GM04504 (cell line): ENCODE results near the gene GLRX5.

Experiments
- DNase-seq: peaks from one replicate; pipeline ENCODE4 v3.0.0-alpha.2; 2012; ENCODE audit warnings: low read depth

The GLRX5 gene

DNA sequence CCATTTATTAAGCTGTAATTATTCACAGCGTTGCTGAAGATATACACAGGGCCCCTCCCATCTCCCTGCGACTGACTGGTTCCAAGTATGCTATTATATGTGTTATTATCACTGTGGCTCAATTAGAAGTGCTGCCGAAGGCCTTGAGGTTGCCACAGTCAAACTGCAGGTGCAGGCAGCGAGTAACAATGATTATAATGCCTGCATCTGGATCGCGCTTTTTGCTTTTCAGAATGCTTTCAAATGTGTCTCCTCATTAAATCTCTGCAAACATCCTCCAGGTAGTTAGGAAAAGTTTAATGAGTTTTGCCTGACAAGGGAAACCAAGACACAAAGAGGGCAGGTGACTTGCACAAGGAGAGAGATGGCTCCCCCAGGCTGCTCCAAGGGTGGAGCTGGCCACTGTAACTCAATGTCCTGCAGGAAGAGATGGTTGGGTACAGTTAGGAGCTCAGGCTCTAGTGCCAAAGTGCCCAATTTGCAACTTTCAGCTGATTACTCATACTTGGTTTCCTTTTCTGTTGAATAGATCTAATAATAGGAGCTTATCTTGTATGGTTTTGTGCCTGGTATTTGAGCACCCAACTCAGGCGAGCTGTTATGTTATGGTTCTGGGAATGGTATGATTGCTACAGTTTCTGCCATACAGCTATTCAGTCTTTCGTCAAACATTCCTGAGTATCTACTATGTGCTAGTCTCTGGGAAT lies 16.7 kb upstream of the GLRX5 start:
- DNase-seq: no peak

DNA sequence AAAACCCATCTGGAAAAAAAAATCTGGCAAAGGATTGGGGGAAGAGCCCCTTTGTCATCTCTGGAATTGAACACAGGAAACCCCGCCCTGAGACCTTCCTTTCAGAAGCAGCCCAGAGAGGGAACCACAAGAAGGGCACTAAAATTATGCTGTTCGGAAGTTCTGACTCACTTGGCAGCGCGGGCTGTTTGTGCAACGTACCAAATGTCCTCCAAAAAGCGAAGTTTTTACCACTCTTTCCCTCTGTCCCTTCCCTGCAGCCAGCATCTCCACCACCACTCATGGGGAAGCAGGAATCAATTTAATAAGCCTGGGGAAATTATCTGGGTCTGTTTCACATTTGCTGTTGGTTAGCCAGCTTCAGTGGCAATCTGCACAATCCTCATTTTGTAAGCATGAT lies 15.2 kb upstream of the GLRX5 start:
- peak; percentile 80 for DNase-seq

DNA sequence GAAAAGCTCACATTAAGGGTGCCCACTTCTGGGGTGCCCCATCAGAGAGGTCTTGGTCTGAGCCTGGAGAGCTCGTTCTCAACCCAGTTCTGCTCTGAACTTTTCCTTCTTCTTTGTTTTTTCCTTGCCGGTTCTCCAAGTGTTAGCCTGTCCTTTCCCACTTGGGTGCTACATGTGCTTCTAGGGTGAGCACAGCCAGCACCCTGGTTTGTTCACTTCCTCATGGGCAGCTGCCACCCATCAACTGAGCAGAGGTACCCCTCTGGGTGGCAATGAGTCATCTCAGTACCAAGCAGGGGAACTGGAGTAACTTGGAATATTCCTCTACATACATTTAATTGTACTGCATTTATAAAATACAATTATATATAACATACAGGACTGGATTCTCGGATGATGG lies 14.5 kb upstream of the GLRX5 start:
- no peak for DNase-seq

DNA sequence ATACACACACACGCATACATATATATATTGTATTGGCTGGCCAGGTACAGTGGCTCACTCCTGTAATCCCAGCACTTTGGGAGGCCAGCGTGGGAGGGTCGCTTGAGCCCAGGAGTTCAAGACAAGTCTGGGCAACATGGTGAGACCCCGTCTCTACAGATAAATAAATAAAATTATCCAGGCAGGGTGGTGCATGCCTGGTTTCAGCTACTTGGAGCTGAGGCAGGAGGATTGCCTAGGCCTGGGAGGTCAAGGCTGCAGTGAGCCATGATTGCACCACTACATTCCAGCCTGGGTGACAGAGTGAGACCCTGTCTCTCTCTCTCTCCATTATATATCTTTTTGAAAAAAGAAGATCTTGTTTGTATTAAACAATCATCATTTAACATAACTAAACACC lies 13.8 kb upstream of the GLRX5 start:
- no peak for DNase-seq

DNA sequence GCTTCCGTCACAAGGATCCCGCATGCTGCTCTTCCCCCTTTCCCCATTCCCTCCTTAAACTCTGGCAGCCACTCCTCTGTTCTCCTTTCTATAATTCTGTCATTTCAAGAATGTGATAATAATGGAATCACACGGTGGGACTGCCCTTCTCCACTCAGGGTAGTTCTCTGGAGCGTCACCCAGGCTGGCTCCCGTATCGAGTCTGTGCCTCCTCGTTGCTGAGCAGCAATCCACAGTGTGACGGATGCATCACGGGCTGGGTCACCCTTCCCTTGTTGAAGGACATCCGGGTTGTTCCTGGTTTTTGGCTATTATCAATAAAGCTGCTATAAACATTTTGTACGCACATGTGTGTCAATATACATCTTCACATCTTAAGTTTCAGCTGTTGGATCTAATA lies 12.7 kb upstream of the GLRX5 start:
- DNase-seq: no peak

GRCh38 chr14:95522556-95522955 lies 12.3 kb upstream of the GLRX5 start:
- DNase-seq: no peak

- no peak for DNase-seq
Observed at GRCh38 chr14:95523051-95523814, 11.6 kb upstream of the GLRX5 start.

GRCh38 chr14:95523815-95524448 lies 10.9 kb upstream of the GLRX5 start:
- no peak for DNase-seq

GRCh38 chr14:95524706-95525512 lies 9.9 kb upstream of the GLRX5 start:
- DNase-seq: no peak

- DNase-seq: no peak
Observed at GRCh38 chr14:95525999-95526398, 8.9 kb upstream of the GLRX5 start.

DNA sequence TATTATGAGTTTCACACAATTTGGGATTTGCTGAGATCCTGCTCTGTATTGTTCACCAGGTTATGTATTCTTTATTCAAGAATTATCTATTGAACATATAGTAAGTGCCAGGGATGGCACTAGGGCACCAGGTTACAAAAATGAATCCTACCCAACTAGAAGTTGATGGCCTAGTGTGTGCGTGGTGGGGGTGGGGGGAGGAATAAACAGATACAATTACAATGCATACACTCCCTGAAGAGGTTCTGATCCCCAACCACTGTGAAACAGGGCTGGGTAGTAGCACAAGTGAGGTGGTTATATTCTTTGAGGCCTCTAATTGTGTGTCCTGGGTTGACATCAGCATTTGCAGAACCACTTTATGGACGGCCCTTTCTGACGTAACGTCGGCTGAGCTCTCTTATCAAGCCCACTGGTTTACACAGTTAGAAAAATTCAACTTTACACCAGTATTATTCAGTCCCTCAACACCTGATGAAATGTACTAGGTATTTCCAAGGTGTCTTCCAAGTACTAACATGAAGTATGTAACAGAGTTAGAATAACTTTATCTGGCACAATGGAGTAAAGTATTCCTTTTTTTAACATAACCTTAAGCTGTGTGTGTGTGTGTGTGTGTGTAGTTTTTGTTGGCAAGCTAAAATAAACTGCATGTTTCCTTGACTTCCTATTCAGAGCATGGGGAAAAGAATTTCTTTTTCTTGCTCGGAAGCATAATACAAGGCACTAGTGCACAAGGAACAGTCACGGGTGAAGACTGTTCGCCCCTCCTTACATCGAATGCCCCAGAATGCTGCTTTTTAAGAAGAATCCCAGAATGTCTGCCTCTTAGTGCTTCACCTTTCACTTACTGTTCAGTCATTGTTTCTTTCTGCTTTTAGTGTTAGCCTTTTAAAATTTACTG lies 8.1 kb upstream of the GLRX5 start:
- no peak for DNase-seq

GRCh38 chr14:95527387-95528002 lies 7.4 kb upstream of the GLRX5 start:
- DNase-seq: no peak

GRCh38 chr14:95529216-95529615 lies 5.6 kb upstream of the GLRX5 start:
- no peak for DNase-seq

DNA sequence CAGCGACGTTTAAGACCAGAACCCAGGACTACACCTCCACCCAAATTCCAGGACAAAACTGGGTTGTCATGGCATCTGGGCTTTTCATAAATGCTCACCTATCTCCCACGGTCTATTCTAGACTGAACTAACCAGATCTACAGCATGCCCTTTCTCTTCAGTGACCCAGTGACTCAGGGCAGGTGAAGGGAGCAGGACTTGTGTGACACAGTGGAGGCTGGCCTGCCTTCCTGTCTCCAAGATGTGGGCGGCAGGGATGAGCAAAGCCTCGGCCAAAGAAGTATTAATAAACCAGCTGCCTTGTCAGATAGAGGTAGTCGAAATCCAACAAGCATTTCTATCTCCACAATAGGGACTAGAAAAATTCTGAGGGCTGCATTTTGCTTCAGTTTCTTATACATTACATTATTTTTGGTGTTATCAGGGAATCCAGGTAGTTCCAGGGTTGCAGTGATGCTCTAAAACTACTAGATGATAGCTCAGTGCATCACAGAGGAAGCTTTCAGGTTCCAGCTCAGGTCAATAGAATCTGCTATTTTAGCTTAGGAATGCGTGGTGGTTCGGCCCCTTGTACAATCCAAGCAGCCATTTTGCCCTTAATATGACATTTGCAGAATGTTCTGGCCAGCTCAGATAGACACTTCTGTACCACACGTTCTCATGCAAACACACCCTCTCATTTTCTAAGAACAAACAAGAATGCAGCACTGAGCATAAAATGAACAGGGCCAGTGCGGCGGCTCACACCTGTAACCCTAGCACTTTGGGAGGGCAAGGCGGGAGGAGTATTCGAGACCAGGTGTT lies 4.2 kb upstream of the GLRX5 start:
- no peak for DNase-seq

GRCh38 chr14:95531473-95531872 lies 3.4 kb upstream of the GLRX5 start:
- no peak for DNase-seq

DNA sequence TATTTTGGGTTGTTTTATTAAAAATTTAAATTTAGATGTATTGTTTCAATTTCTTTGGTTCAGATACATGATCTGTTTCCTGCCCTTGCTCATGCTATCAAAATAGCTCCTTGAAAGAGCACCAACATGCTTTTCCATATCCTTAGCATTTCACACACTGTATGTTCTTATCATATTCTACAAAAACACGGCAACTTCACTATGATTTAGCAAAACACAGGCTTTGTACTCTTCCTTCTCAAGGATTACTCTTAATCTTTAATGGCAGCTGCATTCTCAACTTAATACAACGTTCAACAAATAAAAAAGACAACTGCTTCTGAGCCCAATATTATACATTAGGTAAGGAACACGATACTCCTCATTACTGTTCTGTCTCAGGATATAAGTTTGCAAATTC lies 2.9 kb upstream of the GLRX5 start:
- no peak for DNase-seq

DNA sequence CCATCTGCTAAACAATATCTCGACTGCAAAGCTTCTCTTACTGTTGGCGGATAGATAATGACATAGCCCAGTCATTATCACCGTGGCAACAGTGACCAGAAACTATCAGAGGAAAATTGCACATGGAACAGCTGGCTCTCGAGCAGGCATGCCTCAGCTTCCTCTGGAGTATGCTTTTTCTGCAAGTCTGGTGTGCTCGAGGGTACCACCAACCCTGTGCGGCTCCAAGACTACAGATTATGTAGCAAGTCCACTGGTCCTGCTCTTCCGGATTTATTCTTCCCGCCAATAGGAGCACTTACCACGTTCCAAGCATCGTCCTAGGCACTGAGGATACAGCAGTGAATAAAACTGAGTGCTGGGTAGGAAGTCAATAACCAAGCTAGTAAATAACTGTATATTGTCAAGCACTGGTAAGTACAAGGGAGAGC lies 1.4 kb upstream of the GLRX5 start:
- no peak for DNase-seq

DNA sequence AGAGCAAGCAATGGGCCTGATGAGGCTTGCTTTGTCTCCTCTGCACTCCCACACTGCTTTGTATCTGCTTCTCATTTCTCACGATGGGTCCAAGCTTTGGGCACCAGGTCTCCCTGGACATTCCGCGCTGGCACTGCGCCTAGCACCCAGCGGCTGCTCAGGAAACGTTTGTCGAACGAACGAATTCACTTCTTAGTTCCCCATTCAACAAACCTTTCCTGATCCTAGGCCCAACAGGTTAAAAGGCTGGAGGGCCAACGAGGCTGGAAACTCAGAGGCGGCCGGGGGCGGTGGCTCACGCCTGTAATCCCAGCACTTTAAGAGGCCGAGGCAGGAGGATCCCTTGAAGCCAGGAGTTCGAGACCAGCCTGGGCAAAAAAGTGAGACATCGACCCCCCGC lies 1.0 kb upstream of the GLRX5 start:
- DNase-seq: no peak

- DNase-seq: no peak
Observed at GRCh38 chr14:95535226-95536021, 574 bp downstream of the GLRX5 start.
